ENCODE results near the gene ATP10D. TPM values are rescaled to one million over a fixed set of nuclear protein-coding genes. Genes with fewer than 3 reads are reported as not detected.
"Not testable (repeated sequence)": the region's sequence is repeated elsewhere in the genome, so short reads cannot be mapped to it uniquely, and the experiment has no call there.

Gene ATP10D
- total RNA-seq, 1 donor from 2014 or later = 1.9 TPM

GRCh38 chr4:47531241-47531953 is 46.3 kb downstream of the ATP10D start:
- Mint-ChIP-seq H3K36me3 (ENCODE audit: low read depth) (peaks cover 19% of the 10 kb centered on the region), H3K9me3 (peaks cover 32% of the 10 kb centered on the region), H3K27me3 (ENCODE audit: insufficient read depth) (no peaks in the 10 kb centered on the region), H3K27ac (peak overlapping the region; percentile 21), H3K4me3 (peak overlapping the region; percentile 0), H3K4me1 (ENCODE audit: low read depth) (peaks cover 48% of the 10 kb centered on the region)
- intact Hi-C loops (cut with micrococcal nuclease) = loop anchor here (2.0 to 5.0 kb wide), 3 partner anchors 47 to 596 kb away; partner anchors contain the start of genes ATP10D and NFXL1
- DNase-seq (ENCODE audit: low spot score) = peak; percentile 70

- Mint-ChIP-seq H3K27ac (peak overlapping the region; percentile 62), H3K4me1 (ENCODE audit: low read depth) (peaks cover 48% of the 10 kb centered on the region), H3K9me3 (peaks cover 32% of the 10 kb centered on the region), H3K36me3 (ENCODE audit: low read depth) (peaks cover 19% of the 10 kb centered on the region), H3K4me3 (peak overlapping the region; percentile 0), H3K27me3 (ENCODE audit: insufficient read depth) (no peaks in the 10 kb centered on the region)
- intact Hi-C loops (cut with micrococcal nuclease) = loop anchor here (2.0 to 5.0 kb wide), 4 partner anchors 47 to 595 kb away; partner anchors contain the start of genes ATP10D, COMMD8 and NFXL1
- no peak for DNase-seq (ENCODE audit: low spot score)
Measured at GRCh38 chr4:47531954-47532321, 46.9 kb downstream of the ATP10D start.

GRCh38 chr4:47532658-47533057 is 47.6 kb downstream of the ATP10D start:
- Mint-ChIP-seq H3K9me3 (peaks cover 32% of the 10 kb centered on the region), H3K4me1 (ENCODE audit: low read depth) (peaks cover 48% of the 10 kb centered on the region), H3K36me3 (ENCODE audit: low read depth) (peaks cover 19% of the 10 kb centered on the region), H3K27me3 (ENCODE audit: insufficient read depth) (no peaks in the 10 kb centered on the region), H3K4me3 (peak overlapping the region; percentile 0), H3K27ac (peak overlapping the region; percentile 62)
- intact Hi-C loops (cut with micrococcal nuclease) = loop anchor here (2.0 to 5.0 kb wide), 3 partner anchors 70 to 595 kb away; partner anchors contain the start of genes COMMD8 and NFXL1
- DNase-seq (ENCODE audit: low spot score) = no peak

GRCh38 chr4:47533689-47534347 is 48.7 kb downstream of the ATP10D start:
- Mint-ChIP-seq H3K4me3 (peak overlapping the region; percentile 13), H3K27ac (peak overlapping the region; percentile 50), H3K9me3 (peaks cover 26% of the 10 kb centered on the region), H3K36me3 (ENCODE audit: low read depth) (peaks cover 19% of the 10 kb centered on the region), H3K4me1 (ENCODE audit: low read depth) (peaks cover 48% of the 10 kb centered on the region), H3K27me3 (ENCODE audit: insufficient read depth) (no peaks in the 10 kb centered on the region)
- DNase-seq (ENCODE audit: low spot score) = no peak
- intact Hi-C loops (cut with micrococcal nuclease) = loop anchor here (2.0 to 5.0 kb wide), 3 partner anchors 71 to 593 kb away; partner anchors contain the start of genes COMMD8 and NFXL1

GRCh38 chr4:47534772-47535171 is 49.7 kb downstream of the ATP10D start:
- intact Hi-C loops (cut with micrococcal nuclease) = loop anchor here (5.0 kb wide), 2 partner anchors 378 to 593 kb away; partner anchors contain the start of gene NFXL1
- no peak overlapping the region for H3K4me3 Mint-ChIP-seq
- peaks cover 17% of the 10 kb centered on the region for H3K9me3 Mint-ChIP-seq
- no peak overlapping the region for H3K27ac Mint-ChIP-seq
- no peak for DNase-seq (ENCODE audit: low spot score)
- peaks cover 48% of the 10 kb centered on the region for H3K4me1 Mint-ChIP-seq (ENCODE audit: low read depth)
- peaks cover 12% of the 10 kb centered on the region for H3K36me3 Mint-ChIP-seq (ENCODE audit: low read depth)
- H3K27me3 Mint-ChIP-seq (ENCODE audit: insufficient read depth) = no peaks in the 10 kb centered on the region

- intact Hi-C loops (cut with micrococcal nuclease) = no loop called here
- Mint-ChIP-seq H3K4me3 (no peak overlapping the region), H3K27ac (no peak overlapping the region)
Measured at GRCh38 chr4:47535567-47536147, 50.6 kb downstream of the ATP10D start.

GRCh38 chr4:47536966-47537365 is 51.9 kb downstream of the ATP10D start:
- peaks cover 35% of the 10 kb centered on the region for H3K4me1 Mint-ChIP-seq (ENCODE audit: low read depth)
- peaks cover 7% of the 10 kb centered on the region for H3K36me3 Mint-ChIP-seq (ENCODE audit: low read depth)
- H3K27ac Mint-ChIP-seq = no peak overlapping the region
- intact Hi-C loops (cut with micrococcal nuclease) = no loop called here
- no peaks in the 10 kb centered on the region for H3K27me3 Mint-ChIP-seq (ENCODE audit: insufficient read depth)
- H3K9me3 Mint-ChIP-seq = peaks cover 11% of the 10 kb centered on the region
- no peak for DNase-seq (ENCODE audit: low spot score)
- H3K4me3 Mint-ChIP-seq = no peak overlapping the region

More at GRCh38 chr4:47535567-47536147, 50.6 kb downstream of the ATP10D start:
- no peak for DNase-seq (ENCODE audit: low spot score)
- Mint-ChIP-seq H3K27me3 (ENCODE audit: insufficient read depth) (no peaks in the 10 kb centered on the region), H3K9me3 (peaks cover 11% of the 10 kb centered on the region), H3K4me1 (ENCODE audit: low read depth) (peaks cover 48% of the 10 kb centered on the region), H3K36me3 (ENCODE audit: low read depth) (peaks cover 11% of the 10 kb centered on the region)

GRCh38 chr4:47538111-47538824 is 53.2 kb downstream of the ATP10D start:
- intact Hi-C loops (cut with micrococcal nuclease) = no loop called here
- H3K27ac Mint-ChIP-seq = no peak overlapping the region
- no peak overlapping the region for H3K4me3 Mint-ChIP-seq
- peaks cover 11% of the 10 kb centered on the region for H3K9me3 Mint-ChIP-seq
- H3K27me3 Mint-ChIP-seq (ENCODE audit: insufficient read depth) = no peaks in the 10 kb centered on the region
- H3K4me1 Mint-ChIP-seq (ENCODE audit: low read depth) = peaks cover 22% of the 10 kb centered on the region
- DNase-seq (ENCODE audit: low spot score) = no peak
- H3K36me3 Mint-ChIP-seq (ENCODE audit: low read depth) = peaks cover 7% of the 10 kb centered on the region

- Mint-ChIP-seq H3K36me3 (ENCODE audit: low read depth) (peaks cover 6% of the 10 kb centered on the region), H3K9me3 (peaks cover 11% of the 10 kb centered on the region), H3K27me3 (ENCODE audit: insufficient read depth) (no peaks in the 10 kb centered on the region), H3K4me3 (no peak overlapping the region), H3K4me1 (ENCODE audit: low read depth) (peaks cover 19% of the 10 kb centered on the region), H3K27ac (no peak overlapping the region)
- DNase-seq (ENCODE audit: low spot score) = no peak
- intact Hi-C loops (cut with micrococcal nuclease) = no loop called here
Measured at GRCh38 chr4:47538825-47539154, 53.7 kb downstream of the ATP10D start.

- not testable (repeated sequence) for H3K27me3 Mint-ChIP-seq (ENCODE audit: insufficient read depth); DNase-seq (ENCODE audit: low spot score); H3K4me1 Mint-ChIP-seq (ENCODE audit: low read depth)
Measured at GRCh38 chr4:47542640-47543039, 57.6 kb downstream of the ATP10D start.

GRCh38 chr4:47543331-47543730 is 58.3 kb downstream of the ATP10D start:
- intact Hi-C loops (cut with micrococcal nuclease) = no loop called here
- Mint-ChIP-seq H3K36me3 (ENCODE audit: low read depth) (peaks cover 4% of the 10 kb centered on the region), H3K27me3 (ENCODE audit: insufficient read depth) (no peaks in the 10 kb centered on the region), H3K9me3 (no peaks in the 10 kb centered on the region), H3K4me1 (ENCODE audit: low read depth) (no peaks in the 10 kb centered on the region), H3K27ac (no peak overlapping the region), H3K4me3 (no peak overlapping the region)
- DNase-seq (ENCODE audit: low spot score) = no peak

More at GRCh38 chr4:47542640-47543039, 57.6 kb downstream of the ATP10D start:
- H3K27ac Mint-ChIP-seq; intact Hi-C loops (cut with micrococcal nuclease); H3K4me3 Mint-ChIP-seq; H3K9me3 Mint-ChIP-seq; H3K36me3 Mint-ChIP-seq (ENCODE audit: low read depth): not testable (repeated sequence)

GRCh38 chr4:47550357-47550756 is 65.3 kb downstream of the ATP10D start:
- intact Hi-C loops (cut with micrococcal nuclease); H3K9me3 Mint-ChIP-seq; H3K4me1 Mint-ChIP-seq (ENCODE audit: low read depth); H3K36me3 Mint-ChIP-seq (ENCODE audit: low read depth); H3K27me3 Mint-ChIP-seq (ENCODE audit: insufficient read depth); H3K27ac Mint-ChIP-seq; H3K4me3 Mint-ChIP-seq; DNase-seq (ENCODE audit: low spot score): not testable (repeated sequence)

Measured in activated T-helper 1 cell treated with anti-CD3 and anti-CD28 coated beads, Interleukin-12 subunit alpha, Interleukin-12 subunit beta, Interleukin-2, Interleukin-4 antibody, amounts not matched to agents 30 ng/mL and 10 ng/mL and 1 ng/mL, durations not matched to agents 14 hours and 24 hours and 36 hours (primary cell).